AG10803 (cell line): ENCODE data around the gene CHRDL2.

Source experiments
- DNase-seq: peaks from one replicate; pipeline ENCODE4 v3.0.0; 2010; ENCODE audit warnings: low read depth
- H3K4me3 ChIP-seq: 2 replicates; pipeline ENCODE4 v1.5.1; 2011; ENCODE audit warnings: mild to moderate bottlenecking, low read length, control low read depth
- CTCF ChIP-seq: conservative IDR thresholded peaks from 2 replicates; pipeline ENCODE4 v1.5.1; 2011; ENCODE audit warnings: mild to moderate bottlenecking, low read length, control low read depth, inconsistent platforms

CHRDL2 gene

DNA sequence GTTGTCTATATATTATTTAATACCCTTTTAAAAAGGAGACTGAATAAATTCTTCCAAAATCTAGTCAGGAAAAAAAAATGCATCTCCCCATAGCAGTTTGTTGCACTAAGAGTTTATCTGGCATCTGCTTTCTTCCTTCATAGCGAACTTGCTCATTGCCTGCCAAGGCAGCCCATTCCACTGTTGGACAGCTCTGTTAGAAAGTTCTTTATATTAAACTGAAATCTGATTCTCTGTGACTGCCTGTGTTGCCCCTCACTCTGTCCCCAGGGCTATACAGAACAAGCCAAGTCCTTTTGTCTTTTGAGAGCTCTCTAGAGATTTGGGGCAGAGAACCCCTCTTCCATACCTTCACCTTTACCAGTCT is 3.3 kb upstream of the CHRDL2 start:
- H3K4me3 ChIP-seq = no peak overlapping the region
- TF ChIP-seq CTCF = no peak
- DNase-seq = no peak

DNA sequence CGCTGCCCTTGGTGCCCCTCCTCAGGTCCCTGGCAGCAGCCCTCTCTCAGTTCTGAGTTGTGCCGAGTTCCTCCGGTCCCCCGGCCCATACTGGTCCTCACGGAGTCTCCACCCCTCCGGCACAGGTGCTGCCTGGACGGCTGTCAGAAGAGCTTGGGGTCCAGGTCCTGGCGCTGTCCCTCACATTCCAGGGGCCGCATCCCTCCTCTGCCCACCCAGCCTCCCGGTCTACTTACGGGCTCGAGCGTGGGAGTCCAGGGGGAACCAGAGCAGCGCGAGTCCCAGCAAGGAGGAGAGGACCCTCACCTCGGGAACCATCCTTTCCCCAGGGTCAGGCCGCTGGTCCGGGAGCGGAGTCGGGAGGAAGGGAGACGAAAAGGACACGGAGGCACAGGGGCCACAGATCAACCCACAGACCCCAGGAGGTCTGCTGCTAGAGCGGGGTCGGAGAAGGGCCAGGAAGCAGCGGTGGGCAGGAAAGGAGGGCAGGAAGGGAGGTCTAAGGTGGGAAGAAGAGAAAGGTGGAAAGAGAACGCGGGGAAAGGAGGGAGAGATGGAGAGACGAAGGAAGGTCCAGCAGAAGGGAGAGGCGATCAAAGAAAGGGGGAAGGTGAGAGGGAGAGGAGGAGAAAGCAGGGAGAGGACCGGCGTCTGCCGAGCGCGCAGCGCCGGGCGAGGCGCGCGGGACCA is 510 bp downstream of the CHRDL2 start:
- no peak overlapping the region; the same call in 1 of the 2 replicates for H3K4me3 ChIP-seq
- no peak for TF ChIP-seq CTCF
- DNase-seq = no peak

GRCh38 chr11:74729397-74729796 is 1.8 kb downstream of the CHRDL2 start:
- no peak overlapping the region for H3K4me3 ChIP-seq
- TF ChIP-seq CTCF = no peak
- no peak for DNase-seq

DNA sequence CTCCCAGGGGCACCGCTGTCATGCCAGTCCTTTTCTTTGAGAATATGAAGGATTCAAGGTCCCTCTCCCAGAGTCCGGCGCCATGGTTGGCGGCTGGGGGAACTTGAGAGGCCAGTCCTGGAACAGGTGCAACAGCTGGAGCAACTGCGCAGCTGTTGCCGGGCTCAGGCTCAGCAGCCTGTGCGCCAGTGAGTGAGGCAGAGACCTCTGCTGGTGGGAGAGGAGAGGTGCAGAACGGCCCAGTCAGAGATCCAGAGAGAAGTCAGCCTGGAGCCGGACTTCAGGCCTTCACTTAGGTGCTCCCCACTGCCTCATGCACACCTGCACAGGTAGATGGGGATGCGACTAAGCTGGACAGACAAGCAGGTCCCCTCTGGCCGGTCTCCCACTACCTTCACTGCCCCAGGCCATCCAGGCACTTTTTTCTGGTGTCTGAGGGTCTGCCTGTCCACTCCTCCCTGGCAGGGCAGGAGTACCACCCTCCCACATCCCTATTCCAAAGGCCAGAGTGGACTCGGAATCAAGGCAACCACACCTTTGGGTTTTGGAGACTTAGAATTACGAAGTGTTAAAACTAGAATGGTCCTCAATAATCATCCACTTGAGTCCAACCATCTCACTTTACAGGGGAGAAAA is 4.6 kb downstream of the CHRDL2 start:
- TF ChIP-seq CTCF = peak; percentile 98
- H3K4me3 ChIP-seq = no peak overlapping the region
- DNase-seq = peak; percentile 72

- no peak for DNase-seq
- no peak overlapping the region for H3K4me3 ChIP-seq
- no peak for TF ChIP-seq CTCF
Observed at GRCh38 chr11:74725701-74726100, 5.5 kb downstream of the CHRDL2 start.

DNA sequence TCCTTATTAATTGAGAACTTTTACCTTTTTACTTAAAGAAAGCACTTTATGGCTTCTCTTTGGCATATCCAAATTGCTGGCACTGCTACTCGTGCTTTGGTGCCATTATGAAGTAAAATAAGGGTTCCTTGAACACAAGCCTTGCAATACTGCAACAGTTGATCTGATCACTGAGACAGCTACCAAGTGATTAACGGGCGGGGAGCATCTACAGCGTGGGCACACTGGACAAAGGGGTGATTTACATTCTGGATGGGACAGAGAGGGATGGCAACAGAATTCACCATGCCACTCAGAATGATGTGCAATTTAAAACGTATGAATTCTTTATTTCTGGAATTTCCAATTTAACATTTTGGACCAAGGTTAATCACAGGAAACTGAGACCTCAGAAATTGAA is 7.7 kb downstream of the CHRDL2 start:
- no peak for DNase-seq
- H3K4me3 ChIP-seq = no peak overlapping the region
- TF ChIP-seq CTCF = no peak

DNA sequence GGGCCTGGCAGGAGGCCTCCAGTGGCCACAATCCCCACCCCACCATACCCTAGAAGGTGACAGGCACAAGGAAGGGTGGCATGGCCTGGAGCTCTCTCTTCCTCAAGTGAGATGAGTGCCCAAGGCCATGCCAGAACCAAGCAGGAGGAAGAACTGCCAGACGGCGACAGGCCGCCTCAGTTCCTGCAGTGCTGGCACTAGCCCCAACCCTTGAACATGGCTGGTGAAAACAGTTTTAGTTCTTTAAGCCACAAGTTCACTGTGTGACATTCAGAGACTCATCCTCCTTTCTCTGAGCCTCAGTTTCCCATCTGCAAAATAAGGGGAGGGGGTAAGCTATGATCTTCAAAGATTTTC is 9.8 kb downstream of the CHRDL2 start:
- TF ChIP-seq CTCF = no peak
- no peak for DNase-seq
- no peak overlapping the region for H3K4me3 ChIP-seq
